22Rv1 (cell line): ENCODE measurements around the gene UTP4.

Experiments
- CTCF ChIP-seq: fragments of 450-650 bp; IDR thresholded peaks from 2 replicates; pipeline ENCODE4 v1.5.1; 2017; ENCODE audit warnings: mild to moderate bottlenecking
- ZFX ChIP-seq: fragments of 450-650 bp; IDR thresholded peaks from 2 replicates; pipeline ENCODE4 v1.6.1; 2017; ENCODE audit warnings: antibody characterized with exemption, borderline replicate concordance

- TF ChIP-seq CTCF (no peak), ZFX (no peak)
Observed at GRCh38 chr16:69190046-69190588, 57.7 kb downstream of the UTP4 start.
